SK-N-SH (cell line): Measurements from ENCODE around the gene TRPM1. TPM values are rescaled to one million over a fixed set of nuclear protein-coding genes. Genes with fewer than 3 reads are reported as not detected.

Source experiments
- CTCF ChIA-PET: fragments of 300-600, 350-600 bp; formaldehyde crosslinking; extraction: SDS; loops from one replicate; lab custom pipeline; 2021; lab: Yijun Ruan, JAX
- POLR2A ChIA-PET: fragments of 350-600 bp; sonication (Branson Sonifier 250); formaldehyde crosslinking; extraction: SDS; loops from one replicate; lab custom pipeline; 2020; ENCODE audit warnings: antibody characterized with exemption, inconsistent platforms; lab: Yijun Ruan, JAX
- DNase-seq: peaks from one replicate; pipeline ENCODE4 v3.0.0; 2012
- H2AFZ ChIP-seq: fragments of 200-600 bp; sonication (generic); 2 replicates; pipeline ENCODE4 v1.8.1; 2016; ENCODE audit warnings: antibody characterized with exemption, mild to moderate bottlenecking, low read depth
- H3F3A ChIP-seq: fragments of 200-600 bp; sonication (generic); replicated peaks from 2 replicates; pipeline ENCODE3; 2016; ENCODE audit warnings: antibody characterized with exemption, mild to moderate bottlenecking; ENCODE audit not compliant: insufficient read depth
- H3K27ac ChIP-seq, 2 experiments: fragments of 200-500 bp in 1 of 2; fragments of 200-600 bp in 1 of 2; sonication (Bioruptor generic) in 1 of 2; sonication (generic), shearing (Covaris generic) in 1 of 2; 2 replicates each; pipeline versions ENCODE4 v1.5.1 to v1.6.1; 2014 to 2016; ENCODE audit warnings: low read depth in 2 of 2, inconsistent platforms in 1 of 2, low read length in 1 of 2, mild to moderate bottlenecking in 1 of 2, mixed read lengths in 1 of 2
- H3K27me3 ChIP-seq: fragments of 200-600 bp; sonication (generic), shearing (Covaris generic); 2 replicates; pipeline ENCODE4 v1.6.1; 2016; ENCODE audit warnings: mixed run types; ENCODE audit not compliant: insufficient read depth
- H3K36me3 ChIP-seq, 2 experiments: fragments of 200-500 bp in 1 of 2; fragments of 200-600 bp in 1 of 2; sonication (Bioruptor generic) in 1 of 2; sonication (generic) in 1 of 2; replicated peaks in 1 of 2; 2 replicates each; pipeline versions ENCODE3 to v1.5.1; 2014 to 2016; ENCODE audit warnings: low read length in 1 of 2, mild to moderate bottlenecking in 1 of 2; ENCODE audit not compliant: insufficient read depth in 2 of 2, control insufficient read depth in 1 of 2
- H3K4me1 ChIP-seq, 2 experiments: fragments of 200-500 bp in 1 of 2; fragments of 200-600 bp in 1 of 2; sonication (Bioruptor generic) in 1 of 2; sonication (generic), shearing (Covaris generic) in 1 of 2; 2 replicates each; pipeline versions ENCODE4 v1.5.1 to v1.6.1; 2014 to 2016; ENCODE audit warnings: low read depth in 1 of 2, low read length in 1 of 2, mixed run types in 1 of 2; ENCODE audit not compliant: insufficient read depth in 2 of 2, control insufficient read depth in 1 of 2
- H3K4me2 ChIP-seq: fragments of 200-600 bp; sonication (generic), shearing (Covaris generic); 2 replicates; pipeline ENCODE4 v1.6.1; 2017; ENCODE audit warnings: mixed run types
- H3K4me3 ChIP-seq, 2 experiments: fragments of 200-500 bp in 1 of 2; fragments of 200-600 bp in 1 of 2; sonication (Bioruptor generic) in 1 of 2; sonication (generic), shearing (Covaris generic) in 1 of 2; 2 replicates each; pipeline versions ENCODE4 v1.5.1 to v1.8.1; 2014 to 2016; ENCODE audit warnings: low read depth in 2 of 2, inconsistent platforms in 1 of 2, low read length in 1 of 2, mild to moderate bottlenecking in 1 of 2, mixed read lengths in 1 of 2, moderate library complexity in 1 of 2
- H3K79me2 ChIP-seq: fragments of 200-600 bp; sonication (generic); 2 replicates; pipeline ENCODE4 v1.8.1; 2017; ENCODE audit warnings: mild to moderate bottlenecking; ENCODE audit not compliant: insufficient read depth
- H3K9ac ChIP-seq: fragments of 200-600 bp; sonication (generic); 2 replicates; pipeline ENCODE4 v1.6.1; 2017; ENCODE audit warnings: mixed run types
- H3K9me2 ChIP-seq: fragments of 200-600 bp; sonication (generic); 2 replicates; pipeline ENCODE4 v1.6.1; 2017; ENCODE audit warnings: mixed run types
- H3K9me3 ChIP-seq: fragments of 200-600 bp; sonication (generic); 2 replicates; pipeline ENCODE4 v1.6.1; 2017; ENCODE audit warnings: mixed run types, mild to moderate bottlenecking, moderate library complexity
- H4K20me1 ChIP-seq: fragments of 200-600 bp; sonication (generic); 2 replicates; pipeline ENCODE4 v1.6.1; 2017; ENCODE audit warnings: mild to moderate bottlenecking, mixed run types; ENCODE audit not compliant: insufficient read depth
- CHD2 ChIP-seq: fragments of 150-350 bp; IDR thresholded peaks from 2 replicates; pipeline ENCODE4 v1.6.1; 2018; ENCODE audit warnings: low read length; ENCODE audit not compliant: partially characterized antibody
- EZH2phosphoT487 ChIP-seq: fragments of 200-600 bp; sonication (generic); IDR thresholded peaks from 2 replicates; pipeline ENCODE4 v1.6.1; 2017; ENCODE audit warnings: low read depth, mixed run types, mild to moderate bottlenecking, antibody characterized with exemption, moderate library complexity, borderline replicate concordance
- FOSL2 ChIP-seq: IDR thresholded peaks from 2 replicates; pipeline ENCODE4 v1.4.0; 2012; ENCODE audit warnings: low read depth, mild to moderate bottlenecking, moderate library complexity, borderline replicate concordance
- GATA2 ChIP-seq: sonication (generic); formaldehyde crosslinking; IDR thresholded peaks from 2 replicates; pipeline ENCODE4 v1.5.0; 2020; ENCODE audit warnings: mild to moderate bottlenecking, missing genetic modification reagents
- JUND ChIP-seq: IDR thresholded peaks from 2 replicates; pipeline ENCODE4 v1.4.0; 2012
- NFIC ChIP-seq: IDR thresholded peaks from 2 replicates; pipeline ENCODE4 v1.4.0; 2012; ENCODE audit warnings: borderline replicate concordance
- POLR2AphosphoS5 ChIP-seq: IDR thresholded peaks from 2 replicates; pipeline ENCODE4 v1.6.1; 2012; ENCODE audit warnings: low read depth, low read length
- REST ChIP-seq: IDR thresholded peaks from 2 replicates; pipeline ENCODE4 v1.6.1; 2012; ENCODE audit warnings: mild to moderate bottlenecking, low read depth, low read length, moderate library complexity
- RXRA ChIP-seq: IDR thresholded peaks from 2 replicates; pipeline ENCODE4 v1.4.0; 2012; ENCODE audit warnings: low read depth, mild to moderate bottlenecking, borderline replicate concordance
- SMC3 ChIP-seq: IDR thresholded peaks from 2 replicates; pipeline ENCODE4 v1.6.1; 2012; ENCODE audit warnings: low read depth, low read length, improper control_type of control experiment
- TAF1 ChIP-seq: IDR thresholded peaks from 2 replicates; pipeline ENCODE4 v1.6.1; 2012; ENCODE audit warnings: low read depth, mild to moderate bottlenecking, low read length, moderate library complexity, borderline replicate concordance
- TEAD4 ChIP-seq: IDR thresholded peaks from 2 replicates; pipeline ENCODE4 v1.4.0; 2012; ENCODE audit warnings: mild to moderate bottlenecking, borderline replicate concordance; ENCODE audit not compliant: insufficient read depth
- WGBS: methylation state at CpG from one replicate; pipeline ENCODE4 v1.1.6; 2017; ENCODE audit warnings: low lambda C conversion rate; 5-methylcytosine and 5-hydroxymethylcytosine counted together
- polyA plus RNA-seq, 3 experiments: library from polyadenylated mRNA; depleted of rRNA; stranded (reverse); fragments of >200 nt; gene quantifications; 2 replicates each; pipeline ENCODE4 v1.2.3, GENCODE V29; 2012

Gene TRPM1
- polyA plus RNA-seq, 1 of the 3 experiments (the other 2 are of a cell fraction): not detected

- no peaks in the 10 kb centered on the region for H3K27me3 ChIP-seq
- H3K9me2 ChIP-seq: no peaks in the 10 kb centered on the region
- H3K4me2 ChIP-seq: no peak overlapping the region
- no peak for TF ChIP-seq TAF1
- TF ChIP-seq RXRA: no peak
- no peak for TF ChIP-seq JUND
- no peak for TF ChIP-seq TEAD4
- no peak for TF ChIP-seq EZH2phosphoT487
- no peak for TF ChIP-seq CHD2
- no peak for TF ChIP-seq SMC3
- no peak for TF ChIP-seq POLR2AphosphoS5
- TF ChIP-seq REST: no peak
- TF ChIP-seq FOSL2: no peak
- TF ChIP-seq GATA2 (CRISPR knock-in tag): no peak
- no peak for TF ChIP-seq NFIC
- TF ChIP-seq, all 33 proteins: peak for 0
- Histone ChIP-seq H3K27ac (no peak overlapping the region), H3K9ac (no peak overlapping the region), H3F3A (no peaks in the 10 kb centered on the region), H3K4me1 (no peaks in the 10 kb centered on the region), H4K20me1 (no peaks in the 10 kb centered on the region), H2AFZ (no peak overlapping the region), H3K36me3 (no peaks in the 10 kb centered on the region), H3K79me2 (no peaks in the 10 kb centered on the region), H3K4me3 (no peak overlapping the region), H3K9me3 (no peaks in the 10 kb centered on the region)
- POLR2A ChIA-PET: no interaction called here
- CTCF ChIA-PET: no interaction called here
- 75% methylated on average over 8 of the region's 8 CpGs for WGBS
- no peak for DNase-seq
These were observed 54.1 kb downstream of the TRPM1 start for GRCh38 chr15:31047437-31047836.

GRCh38 chr15:31046759-31047359, 54.7 kb downstream of the TRPM1 start:
- no peaks in the 10 kb centered on the region for H3K27me3 ChIP-seq
- no peak overlapping the region for H3K27ac ChIP-seq
- no peaks in the 10 kb centered on the region for H3K9me3 ChIP-seq
- no peaks in the 10 kb centered on the region for H4K20me1 ChIP-seq
- no peak overlapping the region for H3K4me2 ChIP-seq
- no peak overlapping the region for H3K4me3 ChIP-seq
- TF ChIP-seq POLR2AphosphoS5: no peak
- ChIA-PET POLR2A (no interaction called here), CTCF (interaction anchor here (0.6 to 1.5 kb wide), 2 partner anchors 17 to 385 kb away, joined by 3 to 7 read pairs; no protein-coding TSS in a partner anchor)
- no peaks in the 10 kb centered on the region for H3K36me3 ChIP-seq
- H3K9me2 ChIP-seq: no peaks in the 10 kb centered on the region
- H3K4me1 ChIP-seq: no peaks in the 10 kb centered on the region
- H3F3A ChIP-seq: no peaks in the 10 kb centered on the region
- H3K79me2 ChIP-seq: no peaks in the 10 kb centered on the region
- DNase-seq: no peak
- no peak overlapping the region for H2AFZ ChIP-seq
- WGBS: 81% methylated on average over 18 of the region's 19 CpGs
- H3K9ac ChIP-seq: no peak overlapping the region
